ENCODE measurements around the gene CHRNB2. TPM values are rescaled to one million over a fixed set of nuclear protein-coding genes. Genes with fewer than 3 reads are reported as not detected.

The CHRNB2 gene
- total and polyA plus RNA-seq, 8 donors: under 0.01 to 0.38 (median 0.25) TPM; not detected in 4

- DNase-seq: no peak
- peaks cover 26 to 56% (median 51%) of the 10 kb centered on the region in 4 donors for H3K36me3 ChIP-seq
- peaks cover 0 to 3% (median 0%) of the 10 kb centered on the region in 4 donors for H3K4me1 ChIP-seq
- TF ChIP-seq EP300 (IDR thresholded peaks at IDR 0.05): no peak
- no peak for TF ChIP-seq POLR2A (IDR thresholded peaks at IDR 0.05)
- TF ChIP-seq POLR2AphosphoS5 (IDR thresholded peaks at IDR 0.05): no peak
- TF ChIP-seq CTCF (IDR thresholded peaks at IDR 0.05): no peak
- H3K4me3 ChIP-seq: no peak overlapping the region
- H3K27me3 ChIP-seq: no peaks in the 10 kb centered on the region
- peak overlapping the region in 2 of 5 donors; percentile 14 to 22 for H3K27ac ChIP-seq
- H3K9me3 ChIP-seq: no peaks in the 10 kb centered on the region
- 48 to 58% (median 53%) methylated on average over 6 of the region's 6 CpGs for WGBS, 5 donors
- intact Hi-C loops (cut with DNase I; ENCODE audit: low total_unique reads): no loop called here
Measured at GRCh38 chr1:154578058-154578418, 10.5 kb downstream of the CHRNB2 start.

GRCh38 chr1:154579374-154579773 is 11.8 kb downstream of the CHRNB2 start:
- H3K36me3 ChIP-seq: peaks cover 40 to 69% (median 64%) of the 10 kb centered on the region in 4 donors
- no peaks in the 10 kb centered on the region for H3K27me3 ChIP-seq
- no peak for DNase-seq
- intact Hi-C loops (cut with DNase I; ENCODE audit: low total_unique reads): no loop called here
- no peak overlapping the region for H3K4me3 ChIP-seq
- no peak for TF ChIP-seq EP300 (IDR thresholded peaks at IDR 0.05)
- TF ChIP-seq POLR2AphosphoS5 (IDR thresholded peaks at IDR 0.05): no peak
- TF ChIP-seq POLR2A (IDR thresholded peaks at IDR 0.05): no peak
- TF ChIP-seq CTCF (IDR thresholded peaks at IDR 0.05): no peak
- peaks cover 0 to 8% (median 1%) of the 10 kb centered on the region in 4 donors for H3K4me1 ChIP-seq
- no peaks in the 10 kb centered on the region for H3K9me3 ChIP-seq
- H3K27ac ChIP-seq: no peak overlapping the region
- 85 to 94% (median 91%) methylated on average over 8 of the region's 8 CpGs for WGBS, 5 donors

GRCh38 chr1:154581766-154582165 is 14.2 kb downstream of the CHRNB2 start:
- Histone ChIP-seq H3K36me3 (peaks cover 64 to 93% (median 88%) of the 10 kb centered on the region in 4 donors), H3K27ac (no peak overlapping the region), H3K4me3 (no peak overlapping the region), H3K9me3 (no peaks in the 10 kb centered on the region), H3K27me3 (no peaks in the 10 kb centered on the region), H3K4me1 (peaks cover 0 to 8% (median 1%) of the 10 kb centered on the region in 4 donors)
- 70 to 83% (median 72%) methylated on average over 3 of the region's 3 CpGs for WGBS, 5 donors
- intact Hi-C loops (cut with DNase I; ENCODE audit: low total_unique reads): no loop called here
- DNase-seq: no peak
- TF ChIP-seq EP300 (IDR thresholded peaks at IDR 0.05) (no peak), POLR2A (IDR thresholded peaks at IDR 0.05) (no peak), CTCF (IDR thresholded peaks at IDR 0.05) (no peak), POLR2AphosphoS5 (IDR thresholded peaks at IDR 0.05) (no peak)

GRCh38 chr1:154582885-154583284 is 15.3 kb downstream of the CHRNB2 start:
- Histone ChIP-seq H3K4me3 (no peak overlapping the region), H3K4me1 (peaks cover 0 to 8% (median 1%) of the 10 kb centered on the region in 4 donors), H3K9me3 (no peaks in the 10 kb centered on the region), H3K27me3 (no peaks in the 10 kb centered on the region), H3K36me3 (peaks cover 75 to 100% (median 99%) of the 10 kb centered on the region in 4 donors), H3K27ac (peak overlapping the region in 1 of 5 donors; percentile 37)
- 82 to 93% (median 91%) methylated on average over 6 of the region's 6 CpGs for WGBS, 5 donors
- DNase-seq: no peak
- TF ChIP-seq CTCF (IDR thresholded peaks at IDR 0.05) (no peak), EP300 (IDR thresholded peaks at IDR 0.05) (no peak), POLR2AphosphoS5 (IDR thresholded peaks at IDR 0.05) (no peak), POLR2A (IDR thresholded peaks at IDR 0.05) (no peak)
- intact Hi-C loops (cut with DNase I; ENCODE audit: low total_unique reads): no loop called here

Measured in stomach (tissue), 9 donors.